Measurements from ENCODE around the gene CYP4F22. TPM values are rescaled to one million over a fixed set of nuclear protein-coding genes. Genes with fewer than 3 reads are reported as not detected.

Gene CYP4F22
- total and polyA plus RNA-seq, 10 of the 15 experiments (the other 5 are each of a cell fraction or from before 2014, with no cell fraction given): not detected

- no peaks in the 10 kb centered on the region for H4K20me1 ChIP-seq (ENCODE audit: control insufficient read depth, insufficient read depth)
- WGBS (ENCODE audit: insufficient coverage, insufficient replicate concordance, low lambda C conversion rate, missing lambda C conversion rate): 73% methylated on average over 4 of the region's 6 CpGs
- no peak overlapping the region for H3K9ac ChIP-seq (ENCODE audit: control insufficient read depth, insufficient read depth, low read length)
- H3K79me2 ChIP-seq (ENCODE audit: control insufficient read depth, insufficient read depth, low read length): no peaks in the 10 kb centered on the region
- no peak overlapping the region for H3K4me2 ChIP-seq (ENCODE audit: control insufficient read depth, insufficient read depth)
- no peaks in the 10 kb centered on the region for H3K4me1 ChIP-seq (ENCODE audit: control insufficient read depth, insufficient read depth, low read length)
- SMC1A ChIA-PET (ENCODE audit: uncharacterized antibody, unreplicated experiment): no interaction called here
- no peaks in the 10 kb centered on the region for H3K27me3 ChIP-seq (replicated peaks in 1 of 2; ENCODE audit: control insufficient read depth in 2 of 2, insufficient read depth in 2 of 2, low read length in 1 of 2)
- no peak overlapping the region for H2AFZ ChIP-seq (ENCODE audit: control insufficient read depth, low read depth, low read length)
- no peak overlapping the region for H3K4me3 ChIP-seq
- CTCF ChIA-PET: no interaction called here
- no peak overlapping the region for H3K27ac ChIP-seq (ENCODE audit: control insufficient read depth, insufficient read depth)
- H3K9me3 ChIP-seq (replicated peaks; ENCODE audit: control insufficient read depth, insufficient read depth, low read length): no peaks in the 10 kb centered on the region
- in situ Hi-C loops (cut with MboI): no loop called here
- no peaks in the 10 kb centered on the region for H3K36me3 ChIP-seq (ENCODE audit: control insufficient read depth in 2 of 2, insufficient read depth in 2 of 2, low read length in 1 of 2)
- FAIRE-seq (no peak), ATAC-seq (no peak), DNase-seq (ENCODE audit: low read depth, low spot score) (no peak)
- POLR2A ChIA-PET: no interaction called here
- RAD21 ChIA-PET (ENCODE audit: unreplicated experiment): no interaction called here
- TF ChIP-seq BCLAF1 (IDR thresholded peaks at IDR 0.05): no peak
- no peak for TF ChIP-seq IKZF1 (conservative IDR thresholded peaks at IDR 0.05)
- TF ChIP-seq, protein P1, sequence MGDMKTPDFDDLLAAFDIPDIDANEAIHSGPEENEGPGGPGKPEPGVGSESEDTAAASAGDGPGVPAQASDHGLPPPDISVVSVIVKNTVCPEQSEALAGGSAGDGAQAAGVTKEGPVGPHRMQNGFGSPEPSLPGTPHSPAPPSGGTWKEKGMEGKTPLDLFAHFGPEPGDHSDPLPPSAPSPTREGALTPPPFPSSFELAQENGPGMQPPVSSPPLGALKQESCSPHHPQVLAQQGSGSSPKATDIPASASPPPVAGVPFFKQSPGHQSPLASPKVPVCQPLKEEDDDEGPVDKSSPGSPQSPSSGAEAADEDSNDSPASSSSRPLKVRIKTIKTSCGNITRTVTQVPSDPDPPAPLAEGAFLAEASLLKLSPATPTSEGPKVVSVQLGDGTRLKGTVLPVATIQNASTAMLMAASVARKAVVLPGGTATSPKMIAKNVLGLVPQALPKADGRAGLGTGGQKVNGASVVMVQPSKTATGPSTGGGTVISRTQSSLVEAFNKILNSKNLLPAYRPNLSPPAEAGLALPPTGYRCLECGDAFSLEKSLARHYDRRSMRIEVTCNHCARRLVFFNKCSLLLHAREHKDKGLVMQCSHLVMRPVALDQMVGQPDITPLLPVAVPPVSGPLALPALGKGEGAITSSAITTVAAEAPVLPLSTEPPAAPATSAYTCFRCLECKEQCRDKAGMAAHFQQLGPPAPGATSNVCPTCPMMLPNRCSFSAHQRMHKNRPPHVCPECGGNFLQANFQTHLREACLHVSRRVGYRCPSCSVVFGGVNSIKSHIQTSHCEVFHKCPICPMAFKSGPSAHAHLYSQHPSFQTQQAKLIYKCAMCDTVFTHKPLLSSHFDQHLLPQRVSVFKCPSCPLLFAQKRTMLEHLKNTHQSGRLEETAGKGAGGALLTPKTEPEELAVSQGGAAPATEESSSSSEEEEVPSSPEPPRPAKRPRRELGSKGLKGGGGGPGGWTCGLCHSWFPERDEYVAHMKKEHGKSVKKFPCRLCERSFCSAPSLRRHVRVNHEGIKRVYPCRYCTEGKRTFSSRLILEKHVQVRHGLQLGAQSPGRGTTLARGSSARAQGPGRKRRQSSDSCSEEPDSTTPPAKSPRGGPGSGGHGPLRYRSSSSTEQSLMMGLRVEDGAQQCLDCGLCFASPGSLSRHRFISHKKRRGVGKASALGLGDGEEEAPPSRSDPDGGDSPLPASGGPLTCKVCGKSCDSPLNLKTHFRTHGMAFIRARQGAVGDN (IDR thresholded peaks at IDR 0.05): no peak
- no peak for TF ChIP-seq MTA3 (IDR thresholded peaks at IDR 0.05; ENCODE audit: borderline replicate concordance, low read length)
- TF ChIP-seq, protein P2, sequence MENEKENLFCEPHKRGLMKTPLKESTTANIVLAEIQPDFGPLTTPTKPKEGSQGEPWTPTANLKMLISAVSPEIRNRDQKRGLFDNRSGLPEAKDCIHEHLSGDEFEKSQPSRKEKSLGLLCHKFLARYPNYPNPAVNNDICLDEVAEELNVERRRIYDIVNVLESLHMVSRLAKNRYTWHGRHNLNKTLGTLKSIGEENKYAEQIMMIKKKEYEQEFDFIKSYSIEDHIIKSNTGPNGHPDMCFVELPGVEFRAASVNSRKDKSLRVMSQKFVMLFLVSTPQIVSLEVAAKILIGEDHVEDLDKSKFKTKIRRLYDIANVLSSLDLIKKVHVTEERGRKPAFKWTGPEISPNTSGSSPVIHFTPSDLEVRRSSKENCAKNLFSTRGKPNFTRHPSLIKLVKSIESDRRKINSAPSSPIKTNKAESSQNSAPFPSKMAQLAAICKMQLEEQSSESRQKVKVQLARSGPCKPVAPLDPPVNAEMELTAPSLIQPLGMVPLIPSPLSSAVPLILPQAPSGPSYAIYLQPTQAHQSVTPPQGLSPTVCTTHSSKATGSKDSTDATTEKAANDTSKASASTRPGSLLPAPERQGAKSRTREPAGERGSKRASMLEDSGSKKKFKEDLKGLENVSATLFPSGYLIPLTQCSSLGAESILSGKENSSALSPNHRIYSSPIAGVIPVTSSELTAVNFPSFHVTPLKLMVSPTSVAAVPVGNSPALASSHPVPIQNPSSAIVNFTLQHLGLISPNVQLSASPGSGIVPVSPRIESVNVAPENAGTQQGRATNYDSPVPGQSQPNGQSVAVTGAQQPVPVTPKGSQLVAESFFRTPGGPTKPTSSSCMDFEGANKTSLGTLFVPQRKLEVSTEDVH (IDR thresholded peaks at IDR 0.05; ENCODE audit: low read depth, partially characterized antibody): no peak
- TF ChIP-seq ZNF207 (IDR thresholded peaks at IDR 0.05; ENCODE audit: borderline replicate concordance): no peak
- no peak for TF ChIP-seq RB1 (IDR thresholded peaks at IDR 0.05; ENCODE audit: borderline replicate concordance)
- TF ChIP-seq HCFC1 (IDR thresholded peaks at IDR 0.05; ENCODE audit: low read length): no peak
- TF ChIP-seq EZH2 (IDR thresholded peaks at IDR 0.05; ENCODE audit: borderline replicate concordance, control insufficient read depth, low read depth, low read length): no peak
- TF ChIP-seq SMAD5 (IDR thresholded peaks at IDR 0.05; ENCODE audit: low read depth): no peak
- no TSS peak for BruUV-seq (replicated peaks)
- intact Hi-C loops (cut with micrococcal nuclease; ENCODE audit: unreplicated experiment): no loop called here
Observed at GRCh38 chr19:15498910-15499309, 9.4 kb upstream of the CYP4F22 start.

Measured in GM12878 (cell line).